H4 (cell line): ENCODE data around the gene LNP1. TPM values are rescaled to one million over a fixed set of nuclear protein-coding genes. Genes with fewer than 3 reads are reported as not detected.
"Not testable (repeated sequence)": the region's sequence is repeated elsewhere in the genome, so short reads cannot be mapped to it uniquely, and the experiment has no call there.

Experiments
- DNase-seq: peaks from one replicate; pipeline ENCODE4 v3.0.0-alpha.2; 2015; ENCODE audit warnings: low spot score
- total RNA-seq: library from RNA; depleted of rRNA; stranded (reverse); fragments of >200 nt; shearing (Covaris generic); gene quantifications from 2 replicates; pipeline ENCODE4 v1.2.3, GENCODE V29; 2014

LNP1 gene
- total RNA-seq, 1 experiment from 2014 or later: 4.7 TPM

- DNase-seq: no peak
Measured at GRCh38 chr3:100429187-100429716, 27.9 kb downstream of the LNP1 start.

DNA sequence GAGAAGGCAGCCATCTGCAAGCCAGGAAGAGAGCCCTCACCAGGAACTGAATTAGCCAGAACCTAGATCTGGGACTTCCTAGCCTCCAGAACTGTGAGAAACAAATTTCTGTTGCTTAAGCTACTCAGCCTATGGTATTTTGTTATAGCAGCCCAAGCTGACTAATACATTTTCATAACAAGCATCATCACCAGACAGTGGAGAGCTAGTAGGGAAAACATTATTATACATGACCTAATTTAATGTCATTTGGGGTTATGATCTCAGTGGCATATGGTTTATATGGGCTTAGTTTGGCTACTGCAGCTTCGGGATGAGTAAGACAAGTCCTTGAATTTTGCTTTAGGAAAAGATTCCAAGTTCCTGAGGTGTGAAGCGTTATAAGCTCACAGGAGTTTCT, 35.6 kb downstream of the LNP1 start:
- no peak for DNase-seq

DNA sequence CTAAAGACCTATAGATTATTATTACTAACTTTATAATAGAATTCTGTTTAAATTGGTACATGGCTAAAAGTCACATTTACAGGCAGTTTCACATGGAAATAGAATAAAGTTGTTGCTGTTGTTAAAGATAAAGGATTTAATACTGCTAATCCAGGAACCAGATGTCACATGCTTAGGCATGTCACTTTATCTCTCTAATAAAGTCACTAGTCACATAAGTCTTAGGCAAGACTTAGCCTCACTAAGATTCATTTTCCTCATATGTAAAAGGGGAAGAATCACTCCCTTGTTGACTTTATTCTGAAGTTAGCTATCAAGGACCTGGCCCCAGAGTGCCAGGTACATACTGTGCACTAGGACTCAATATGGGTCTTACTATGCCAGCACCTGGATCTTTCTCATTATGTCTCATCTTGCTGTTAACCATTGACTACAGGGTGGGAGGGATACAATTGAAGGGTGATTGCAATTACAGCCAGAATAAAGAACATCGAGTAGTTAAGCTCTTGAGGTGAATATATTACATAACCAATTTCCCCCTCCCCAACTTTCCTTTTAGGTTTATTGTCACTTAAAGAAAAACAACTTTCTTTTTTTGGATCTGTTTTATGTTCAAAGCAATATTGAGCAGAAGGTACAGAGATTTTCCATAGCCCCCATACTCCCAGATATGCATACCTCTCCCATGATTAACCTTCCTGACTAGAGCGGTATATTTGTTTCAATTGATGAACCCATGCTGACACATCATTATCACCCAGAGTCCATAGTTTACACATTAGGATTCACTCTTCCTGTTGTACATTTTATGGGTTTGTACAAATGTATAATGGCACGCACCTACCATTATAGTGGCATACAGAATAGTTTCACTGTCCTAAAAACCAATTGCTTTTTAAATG, 36.6 kb downstream of the LNP1 start:
- no peak for DNase-seq

- no peak for DNase-seq
Measured at GRCh38 chr3:100438623-100438974, 37.3 kb downstream of the LNP1 start.

GRCh38 chr3:100440895-100441294, 39.6 kb downstream of the LNP1 start:
- no peak for DNase-seq

GRCh38 chr3:100443690-100444089, 42.4 kb downstream of the LNP1 start:
- DNase-seq: no peak

GRCh38 chr3:100447067-100447466, 45.7 kb downstream of the LNP1 start:
- not testable (repeated sequence) for DNase-seq

- DNase-seq: no peak
Measured at GRCh38 chr3:100448079-100448478, 46.7 kb downstream of the LNP1 start.

GRCh38 chr3:100449214-100449613, 47.9 kb downstream of the LNP1 start:
- DNase-seq: no peak

DNA sequence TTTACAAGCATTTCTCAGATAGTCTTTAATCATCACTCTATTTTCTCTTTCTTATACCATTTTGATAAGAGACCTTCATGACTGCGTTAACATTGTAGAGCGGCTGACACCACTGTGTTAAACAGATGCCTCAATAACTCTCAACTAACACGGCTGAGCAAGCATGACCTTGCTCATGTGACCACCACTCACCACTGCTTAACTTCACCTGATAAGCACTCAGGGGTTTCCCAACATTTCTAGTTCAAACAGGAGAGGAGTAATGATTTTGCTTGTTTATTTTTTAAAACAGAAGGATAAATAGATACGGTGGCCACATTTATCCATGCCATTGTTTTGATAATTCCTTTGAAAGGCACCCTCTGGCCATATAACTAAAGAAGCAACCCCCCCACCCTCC, 53.3 kb downstream of the LNP1 start:
- no peak for DNase-seq

DNA sequence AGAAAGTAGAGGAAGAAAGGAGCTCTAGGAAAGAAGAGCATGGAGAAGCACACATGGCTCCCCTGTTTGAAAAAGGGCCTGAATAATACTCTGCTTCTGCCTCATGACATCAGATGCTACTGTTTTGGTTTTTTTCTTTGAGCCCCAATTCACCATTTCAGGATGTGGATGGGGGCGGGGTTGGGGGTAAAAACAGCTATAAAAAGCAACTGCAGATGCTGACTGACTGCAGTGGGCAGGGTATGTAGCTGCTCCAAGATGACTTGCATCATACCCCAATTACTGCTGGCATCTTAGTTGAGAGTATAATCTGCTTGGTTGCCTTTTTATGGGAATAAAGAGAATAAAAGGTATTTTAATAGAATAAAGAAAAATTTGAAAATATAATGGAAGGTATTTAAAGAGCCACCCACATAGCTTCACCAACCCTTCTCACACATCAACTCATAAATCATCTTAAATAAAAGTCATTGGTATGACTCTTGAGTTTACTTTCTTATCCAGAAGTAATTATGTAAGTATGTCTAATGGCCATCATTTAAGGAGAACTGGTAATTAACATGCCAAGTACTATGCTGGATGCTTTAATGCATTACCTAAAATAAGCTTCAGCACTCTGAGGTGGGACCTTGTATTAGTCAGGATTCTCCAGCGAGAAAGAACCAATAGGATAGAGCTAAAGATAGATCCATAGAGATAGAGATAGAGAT, 54.7 kb downstream of the LNP1 start:
- no peak for DNase-seq

GRCh38 chr3:100456745-100457144, 55.4 kb downstream of the LNP1 start:
- no peak for DNase-seq

GRCh38 chr3:100457811-100458210, 56.5 kb downstream of the LNP1 start:
- DNase-seq: no peak

- no peak for DNase-seq
Measured at GRCh38 chr3:100458814-100459213, 57.5 kb downstream of the LNP1 start.

DNA sequence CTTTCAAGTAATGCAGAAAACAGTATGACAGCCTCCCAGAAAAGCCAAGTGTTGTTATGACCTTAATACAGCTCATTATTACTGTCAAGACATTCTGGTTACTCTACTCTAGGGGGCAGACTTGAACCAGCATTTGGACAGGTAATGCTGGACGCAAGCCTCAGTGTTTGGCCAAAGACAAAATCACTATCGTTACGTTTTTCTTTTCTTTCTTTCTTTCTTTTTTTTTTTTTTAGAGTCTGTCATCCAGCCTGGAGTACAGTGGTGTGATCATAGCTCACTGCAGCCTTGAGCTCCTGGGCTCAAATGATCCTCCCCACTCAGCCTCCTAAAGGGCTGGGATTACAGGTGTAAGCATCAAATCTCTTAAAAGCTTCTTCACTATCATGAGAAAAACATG, 61.7 kb downstream of the LNP1 start:
- DNase-seq: peak; percentile 65

DNA sequence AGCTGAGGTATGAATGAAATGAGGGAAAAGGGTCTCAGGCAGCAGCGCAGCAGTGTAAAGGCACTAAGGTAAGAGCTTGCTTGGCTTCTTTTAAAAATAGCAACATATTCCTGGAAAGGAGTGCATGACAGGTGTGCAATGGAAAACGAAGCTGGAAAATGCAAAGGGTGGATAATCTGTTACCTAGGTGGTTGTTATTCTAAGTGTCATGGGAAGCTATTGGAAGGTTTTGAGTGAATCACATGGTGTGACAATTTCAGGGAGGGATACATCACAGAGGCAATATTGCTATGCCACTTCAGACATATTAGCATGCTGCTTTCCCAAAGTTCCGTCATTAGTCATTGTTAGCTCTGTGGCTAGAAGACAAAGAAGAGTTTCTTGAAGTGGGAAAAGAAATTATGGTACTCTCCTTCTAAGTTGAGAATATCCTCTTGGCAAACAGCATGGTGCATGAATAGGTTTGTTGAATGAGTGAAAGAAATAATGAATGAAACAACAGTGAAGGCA, 62.4 kb downstream of the LNP1 start:
- DNase-seq: no peak

- DNase-seq: no peak
Measured at GRCh38 chr3:100465892-100466777, 64.8 kb downstream of the LNP1 start.

GRCh38 chr3:100467133-100467532, 65.8 kb downstream of the LNP1 start:
- DNase-seq: no peak

DNA sequence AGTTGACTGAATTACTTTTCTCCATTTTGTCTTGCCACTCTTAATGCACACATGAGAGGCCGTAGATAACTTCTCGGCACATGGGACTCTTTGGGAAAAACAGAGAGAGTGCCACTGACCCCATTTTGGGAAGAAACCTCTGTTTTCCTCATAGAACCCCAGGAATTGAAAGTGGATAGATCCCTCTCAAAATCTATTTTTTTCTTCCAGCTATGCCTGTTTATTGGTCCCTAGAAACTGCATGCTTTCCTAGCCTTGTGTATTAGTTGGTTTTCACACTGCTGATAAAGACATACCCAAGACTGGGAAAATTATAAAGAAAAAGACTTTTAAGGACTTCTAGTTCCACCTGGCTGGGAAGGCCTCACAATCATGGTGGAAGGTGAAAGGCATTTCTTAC, 67.3 kb downstream of the LNP1 start:
- no peak for DNase-seq

DNA sequence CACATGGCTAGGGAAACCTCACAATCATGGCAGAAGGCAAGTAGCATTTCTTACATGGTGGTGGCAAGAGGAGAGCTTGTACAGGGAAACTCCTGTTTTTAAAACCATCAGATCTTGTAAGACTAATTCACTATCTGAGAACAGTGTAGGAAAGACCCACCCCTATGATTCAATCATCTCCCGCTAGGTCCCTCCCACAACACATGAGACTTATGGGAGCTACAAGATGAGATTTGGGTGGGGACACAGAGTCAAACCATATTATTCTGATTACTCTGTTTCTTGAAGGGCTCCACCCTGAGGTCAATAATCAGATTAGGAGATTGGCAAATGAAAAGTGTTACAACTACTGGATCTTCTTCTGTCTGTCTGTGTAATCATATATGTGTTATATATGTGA, 69.6 kb downstream of the LNP1 start:
- no peak for DNase-seq

DNA sequence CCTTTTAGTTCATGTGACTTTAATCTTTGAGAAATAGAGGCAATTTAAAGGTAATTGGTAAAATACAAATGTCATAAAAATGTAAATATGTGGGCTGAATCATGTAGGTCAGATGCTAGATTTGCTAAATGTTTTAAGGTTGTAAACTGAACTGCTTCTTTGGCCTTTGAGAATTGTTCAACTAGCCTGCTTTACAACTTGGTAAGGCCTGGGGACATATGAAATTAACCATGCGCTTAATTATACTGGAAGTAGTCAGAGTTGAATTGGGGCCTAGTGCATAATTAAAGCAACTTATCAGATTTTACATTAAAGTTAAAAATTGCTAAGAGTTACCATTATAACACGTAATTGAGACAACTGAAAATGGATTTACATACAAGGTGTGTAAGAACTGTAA, 70.1 kb downstream of the LNP1 start:
- no peak for DNase-seq
